ENCODE results near the gene SMARCA4. TPM values are rescaled to one million over a fixed set of nuclear protein-coding genes. Genes with fewer than 3 reads are reported as not detected.
"Not testable (repeated sequence)": the region's sequence is repeated elsewhere in the genome, so short reads cannot be mapped to it uniquely, and the experiment has no call there.

The SMARCA4 gene
- total and polyA plus RNA-seq, 7 donors, result 22.5 to 73.9 (median 39.1) TPM

DNA sequence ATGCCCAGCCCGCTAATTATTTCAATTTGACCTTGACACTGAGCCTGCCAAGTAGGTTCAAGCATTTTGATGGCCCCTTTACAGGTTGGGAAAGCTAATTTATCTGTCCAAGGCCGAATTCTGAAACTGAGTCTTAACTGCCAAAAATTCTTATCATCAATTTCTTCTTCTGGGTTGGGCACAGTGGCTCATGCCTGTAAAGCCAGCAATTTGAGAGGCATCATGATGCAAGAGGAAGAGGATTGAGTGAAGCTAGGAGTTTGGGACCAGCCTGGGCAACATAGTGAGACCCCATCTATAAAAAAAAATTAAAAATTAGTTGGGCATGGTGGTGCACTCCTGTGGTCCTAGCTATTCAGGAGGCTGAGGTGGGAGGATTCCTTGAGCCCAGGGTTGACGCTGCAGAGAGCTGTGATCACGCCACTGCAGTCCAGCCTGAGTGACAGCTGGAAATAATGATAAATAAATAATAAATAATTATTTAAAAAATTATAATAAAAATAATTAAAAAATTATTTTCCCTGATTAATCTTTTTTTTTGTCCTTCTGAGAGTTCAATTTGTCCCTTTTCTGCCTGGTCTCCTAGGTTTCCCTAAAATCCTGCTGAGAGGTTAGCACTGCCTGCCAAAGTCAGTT lies 127.2 kb downstream of the SMARCA4 start:
- Histone ChIP-seq H3K4me3 (peak overlapping the region in 1 of 4 donors; percentile 77), H3K4me1 (peaks cover 0 to 68% (median 62%) of the 10 kb centered on the region in 4 donors), H3K27me3 (no peaks in the 10 kb centered on the region), H3K36me3 (no peaks in the 10 kb centered on the region), H3K27ac (peak overlapping the region; percentile 91 to 98 (median 96)), H3K9me3 (no peaks in the 10 kb centered on the region)
- no peak for TF ChIP-seq POLR2AphosphoS5 (IDR thresholded peaks at IDR 0.05)
- no peak for TF ChIP-seq EP300 (IDR thresholded peaks at IDR 0.05)
- TF ChIP-seq POLR2A (IDR thresholded peaks at IDR 0.05), result no peak
- TF ChIP-seq, protein P1, sequence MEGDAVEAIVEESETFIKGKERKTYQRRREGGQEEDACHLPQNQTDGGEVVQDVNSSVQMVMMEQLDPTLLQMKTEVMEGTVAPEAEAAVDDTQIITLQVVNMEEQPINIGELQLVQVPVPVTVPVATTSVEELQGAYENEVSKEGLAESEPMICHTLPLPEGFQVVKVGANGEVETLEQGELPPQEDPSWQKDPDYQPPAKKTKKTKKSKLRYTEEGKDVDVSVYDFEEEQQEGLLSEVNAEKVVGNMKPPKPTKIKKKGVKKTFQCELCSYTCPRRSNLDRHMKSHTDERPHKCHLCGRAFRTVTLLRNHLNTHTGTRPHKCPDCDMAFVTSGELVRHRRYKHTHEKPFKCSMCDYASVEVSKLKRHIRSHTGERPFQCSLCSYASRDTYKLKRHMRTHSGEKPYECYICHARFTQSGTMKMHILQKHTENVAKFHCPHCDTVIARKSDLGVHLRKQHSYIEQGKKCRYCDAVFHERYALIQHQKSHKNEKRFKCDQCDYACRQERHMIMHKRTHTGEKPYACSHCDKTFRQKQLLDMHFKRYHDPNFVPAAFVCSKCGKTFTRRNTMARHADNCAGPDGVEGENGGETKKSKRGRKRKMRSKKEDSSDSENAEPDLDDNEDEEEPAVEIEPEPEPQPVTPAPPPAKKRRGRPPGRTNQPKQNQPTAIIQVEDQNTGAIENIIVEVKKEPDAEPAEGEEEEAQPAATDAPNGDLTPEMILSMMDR (IDR thresholded peaks at IDR 0.05), result no peak
- intact Hi-C loops (cut with DNase I), result no loop called here
- DNase-seq, result no peak
- WGBS, 2 donors, result 79 to 93% methylated on average over 4 of the region's 4 CpGs

DNA sequence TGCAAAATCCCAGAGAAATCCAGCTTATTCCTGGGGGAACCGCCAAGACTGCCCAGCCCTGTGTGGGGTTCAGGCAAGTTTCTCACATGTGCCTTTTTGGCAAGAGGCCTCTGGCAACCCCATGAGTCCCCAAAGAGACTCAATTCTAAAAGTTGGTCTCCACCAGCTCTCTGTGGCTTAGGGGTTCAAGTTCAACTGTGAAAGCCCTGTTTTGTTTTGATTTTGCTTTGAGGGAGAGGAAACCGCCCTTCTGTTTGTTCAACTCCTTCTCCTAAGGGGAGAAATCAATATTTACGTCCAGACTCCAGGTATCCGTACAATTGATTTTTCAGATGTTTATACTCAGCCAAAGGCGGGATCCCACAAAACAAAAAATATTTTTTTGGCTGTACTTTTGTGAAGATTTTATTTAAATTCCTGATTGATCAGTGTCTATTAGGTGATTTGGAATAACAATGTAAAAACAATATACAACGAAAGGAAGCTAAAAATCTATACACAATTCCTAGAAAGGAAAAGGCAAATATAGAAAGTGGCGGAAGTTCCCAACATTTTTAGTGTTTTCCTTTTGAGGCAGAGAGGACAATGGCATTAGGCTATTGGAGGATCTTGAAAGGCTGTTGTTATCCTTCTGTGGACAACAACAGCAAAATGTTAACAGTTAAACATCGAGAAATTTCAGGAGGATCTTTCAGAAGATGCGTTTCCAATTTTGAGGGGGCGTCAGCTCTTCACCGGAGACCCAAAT lies 127.8 kb downstream of the SMARCA4 start:
- 11 to 33% methylated on average over 11 of the region's 11 CpGs for whole genome bisulfite sequencing, 2 donors

DNA sequence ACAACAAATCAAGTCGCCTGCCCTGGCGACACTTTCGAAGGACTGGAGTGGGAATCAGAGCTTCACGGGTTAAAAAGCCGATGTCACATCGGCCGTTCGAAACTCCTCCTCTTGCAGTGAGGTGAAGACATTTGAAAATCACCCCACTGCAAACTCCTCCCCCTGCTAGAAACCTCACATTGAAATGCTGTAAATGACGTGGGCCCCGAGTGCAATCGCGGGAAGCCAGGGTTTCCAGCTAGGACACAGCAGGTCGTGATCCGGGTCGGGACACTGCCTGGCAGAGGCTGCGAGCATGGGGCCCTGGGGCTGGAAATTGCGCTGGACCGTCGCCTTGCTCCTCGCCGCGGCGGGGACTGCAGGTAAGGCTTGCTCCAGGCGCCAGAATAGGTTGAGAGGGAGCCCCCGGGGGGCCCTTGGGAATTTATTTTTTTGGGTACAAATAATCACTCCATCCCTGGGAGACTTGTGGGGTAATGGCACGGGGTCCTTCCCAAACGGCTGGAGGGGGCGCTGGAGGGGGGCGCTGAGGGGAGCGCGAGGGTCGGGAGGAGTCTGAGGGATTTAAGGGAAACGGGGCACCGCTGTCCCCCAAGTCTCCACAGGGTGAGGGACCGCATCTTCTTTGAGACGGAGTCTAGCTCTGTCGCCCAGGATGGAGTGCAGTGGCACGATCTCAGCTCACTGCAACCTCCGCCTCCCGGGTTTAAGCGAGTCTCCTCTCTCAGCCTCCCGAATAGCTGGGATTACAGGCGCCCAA lies 128.6 kb downstream of the SMARCA4 start, which contains the start of gene LDLR:
Gene LDLR (plus strand): TSS at position 210 of the 760 bp plus-strand sequence. CDS start 86 bp downstream, at position 296.
- WGBS, 2 donors, result 1% methylated on average over 43 of the region's 43 CpGs
- Histone ChIP-seq H3K27me3 (no peaks in the 10 kb centered on the region), H3K4me1 (peaks cover 0 to 70% (median 61%) of the 10 kb centered on the region in 4 donors), H3K4me3 (peak within 1 kb of the TSS; percentile 53 to 77 (median 65)), H3K36me3 (peaks cover 0 to 5% (median 0%) of the 10 kb centered on the region in 4 donors), H3K27ac (peak within 1 kb of the TSS; percentile 91 to 98 (median 96)), H3K9me3 (no peaks in the 10 kb centered on the region)
- intact Hi-C loops (cut with DNase I), result no loop called here
- peak; percentile 42 to 92 for TF ChIP-seq POLR2A (IDR thresholded peaks at IDR 0.05)
- TF ChIP-seq, protein P1 (IDR thresholded peaks at IDR 0.05), result no peak
- TF ChIP-seq POLR2AphosphoS5 (IDR thresholded peaks at IDR 0.05), result peak; percentile 69 to 98 (median 89)
- TF ChIP-seq EP300 (IDR thresholded peaks at IDR 0.05), result peak in 3 of 4 donors; percentile 70 to 92 (median 76)
- DNase-seq, result peak; percentile 92

More for the DNA sequence above, 127.8 kb downstream of the SMARCA4 start:
- TF ChIP-seq, protein P1 (IDR thresholded peaks at IDR 0.05), result no peak
- TF ChIP-seq POLR2AphosphoS5 (IDR thresholded peaks at IDR 0.05), result no peak
- TF ChIP-seq EP300 (IDR thresholded peaks at IDR 0.05), result no peak
- no peak for TF ChIP-seq POLR2A (IDR thresholded peaks at IDR 0.05)
- Histone ChIP-seq H3K4me1 (peaks cover 0 to 71% (median 64%) of the 10 kb centered on the region in 4 donors), H3K9me3 (no peaks in the 10 kb centered on the region), H3K27me3 (no peaks in the 10 kb centered on the region), H3K4me3 (peak overlapping the region; percentile 53 to 77 (median 65)), H3K36me3 (no peaks in the 10 kb centered on the region), H3K27ac (peak overlapping the region; percentile 91 to 98 (median 96))
- peak; percentile 77 for DNase-seq
- intact Hi-C loops (cut with DNase I), result no loop called here

DNA sequence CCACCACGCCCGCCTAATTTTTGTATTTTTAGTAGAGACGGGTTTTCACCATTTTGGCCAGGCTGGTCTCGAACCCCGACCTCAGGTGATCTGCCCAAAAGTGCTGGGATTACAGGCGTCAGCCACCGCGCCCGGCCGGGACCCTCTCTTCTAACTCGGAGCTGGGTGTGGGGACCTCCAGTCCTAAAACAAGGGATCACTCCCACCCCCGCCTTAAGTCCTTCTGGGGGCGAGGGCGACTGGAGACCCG lies 129.1 kb downstream of the SMARCA4 start:
- Histone ChIP-seq H3K4me1 (peaks cover 0 to 70% (median 61%) of the 10 kb centered on the region in 4 donors), H3K4me3 (peak overlapping the region; percentile 53 to 77 (median 65)), H3K27ac (peak overlapping the region; percentile 91 to 98 (median 96))
- WGBS, 2 donors, result 0% methylated on average over 15 of the region's 15 CpGs
- intact Hi-C loops (cut with DNase I); H3K27me3 ChIP-seq; DNase-seq; H3K9me3 ChIP-seq; H3K36me3 ChIP-seq: not testable (repeated sequence)
